ENCODE data around the gene TP53RK.

Gene TP53RK

GRCh38 chr20:46660487-46660886 is 28.8 kb downstream of the TP53RK start:
- no peak for DNase-seq (ENCODE audit: low spot score)

DNA sequence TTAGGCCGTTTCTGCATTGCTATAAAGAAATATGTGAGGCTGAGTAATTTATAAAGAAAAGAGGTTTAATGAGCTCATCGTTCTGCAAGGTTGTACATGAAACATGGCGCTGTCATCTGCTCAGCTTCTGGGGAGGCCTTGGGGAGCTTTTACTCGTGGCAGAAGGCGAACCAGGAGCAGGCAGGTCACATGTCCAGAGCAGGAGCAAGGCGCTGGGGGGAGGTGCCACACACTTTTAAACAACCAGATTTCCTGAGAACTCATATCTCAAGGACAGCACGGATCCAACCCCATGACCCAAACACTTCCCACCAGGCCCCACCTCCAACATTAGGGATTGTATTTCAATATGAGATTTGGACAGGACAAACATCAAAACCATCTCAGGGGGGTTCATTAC is 31.6 kb downstream of the TP53RK start:
- DNase-seq (ENCODE audit: low spot score): no peak

GRCh38 chr20:46657137-46657536 is 32.1 kb downstream of the TP53RK start:
- DNase-seq (ENCODE audit: low spot score): no peak

DNA sequence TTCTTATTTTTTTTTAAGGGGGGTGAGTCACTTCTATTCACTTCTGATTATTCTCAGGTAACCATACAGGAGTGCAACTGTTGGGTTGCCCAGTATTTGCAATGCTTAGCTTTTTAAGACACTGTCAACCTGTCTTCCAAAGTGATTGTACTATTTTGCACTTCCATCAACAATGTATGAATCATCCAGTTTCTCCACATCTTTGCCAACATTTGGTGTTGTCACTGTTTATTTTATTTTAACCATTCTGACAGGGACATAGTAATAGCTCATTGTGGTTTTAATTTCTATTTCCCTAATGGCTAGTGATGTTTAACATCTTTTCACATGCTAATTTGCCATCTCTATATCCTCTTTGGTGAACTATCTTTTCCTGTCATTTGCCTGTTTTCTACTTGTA is 36.5 kb downstream of the TP53RK start:
- no peak for DNase-seq (ENCODE audit: low spot score)

DNA sequence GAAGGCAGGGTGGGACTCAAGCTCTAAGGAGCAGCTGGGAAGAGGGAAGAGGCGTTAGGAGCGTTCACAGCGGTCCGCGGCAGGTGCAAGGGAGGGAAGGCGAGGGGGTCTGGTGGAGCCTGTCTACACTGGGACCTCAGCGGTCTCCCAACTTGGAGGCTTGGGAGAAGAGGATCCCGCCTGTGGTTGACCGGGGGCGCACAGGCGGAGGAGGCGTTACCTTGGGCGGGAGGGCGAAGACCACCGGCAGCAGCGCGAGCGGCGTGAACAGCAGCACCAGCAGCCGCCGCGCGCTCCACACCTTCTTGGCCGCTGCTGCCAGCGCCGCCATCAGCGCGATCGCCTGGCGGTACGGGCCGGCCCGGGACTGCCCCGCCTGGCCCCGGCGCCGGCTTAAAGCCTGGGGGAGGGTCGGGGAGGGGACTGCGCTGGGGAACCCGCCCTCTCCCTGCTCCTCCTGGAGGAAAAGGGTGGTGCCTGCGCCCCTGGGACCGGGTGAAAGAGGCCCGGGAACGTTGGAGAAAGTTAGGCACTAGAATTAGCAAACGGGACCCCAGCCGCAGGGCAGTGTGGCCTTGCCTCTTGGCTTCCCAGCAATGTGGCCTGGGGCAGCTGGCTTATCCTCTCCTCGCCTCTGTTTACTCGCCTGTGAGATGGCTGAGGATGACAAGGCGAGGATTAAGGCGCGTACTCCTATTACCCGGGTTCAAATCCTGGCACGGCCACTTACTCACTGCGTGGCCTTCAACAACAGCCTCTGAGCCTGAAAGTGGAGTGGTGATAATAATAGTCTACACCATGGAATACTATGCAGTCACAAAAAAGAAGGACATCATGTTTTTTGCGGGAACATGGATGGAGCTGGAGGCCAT is 37.9 kb downstream of the TP53RK start, which contains the start of gene SLC13A3:
TSS of gene SLC13A3 (minus strand) at position 369 of the 872 bp plus-strand sequence. CDS start at position 331, 38 bp downstream.
- no peak for DNase-seq (ENCODE audit: low spot score)

DNA sequence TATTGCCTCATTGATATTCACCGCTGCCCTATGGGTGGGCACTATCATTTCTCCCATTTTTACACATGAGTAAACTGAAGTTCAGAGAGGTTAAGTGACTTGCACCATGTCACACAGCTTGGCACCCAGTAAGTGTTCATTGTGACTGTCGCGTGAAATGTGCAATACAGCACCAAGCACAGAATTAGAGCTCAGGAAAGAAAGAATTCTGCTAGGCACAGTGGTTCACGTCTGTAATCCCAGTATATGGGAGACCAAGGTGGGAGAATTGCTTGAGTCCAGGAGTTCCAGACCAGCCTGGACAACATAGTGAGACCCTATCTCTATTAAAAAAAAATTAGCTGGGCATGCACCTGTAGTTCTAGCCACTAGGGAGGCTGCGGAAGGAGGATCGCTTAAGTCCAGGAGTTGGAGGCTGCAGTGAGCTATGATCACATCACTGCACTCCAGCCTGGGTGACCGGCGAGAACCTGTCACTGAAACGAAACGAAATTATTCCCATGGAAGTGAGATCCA is 38.6 kb downstream of the TP53RK start:
- no peak for DNase-seq (ENCODE audit: low spot score)

DNA sequence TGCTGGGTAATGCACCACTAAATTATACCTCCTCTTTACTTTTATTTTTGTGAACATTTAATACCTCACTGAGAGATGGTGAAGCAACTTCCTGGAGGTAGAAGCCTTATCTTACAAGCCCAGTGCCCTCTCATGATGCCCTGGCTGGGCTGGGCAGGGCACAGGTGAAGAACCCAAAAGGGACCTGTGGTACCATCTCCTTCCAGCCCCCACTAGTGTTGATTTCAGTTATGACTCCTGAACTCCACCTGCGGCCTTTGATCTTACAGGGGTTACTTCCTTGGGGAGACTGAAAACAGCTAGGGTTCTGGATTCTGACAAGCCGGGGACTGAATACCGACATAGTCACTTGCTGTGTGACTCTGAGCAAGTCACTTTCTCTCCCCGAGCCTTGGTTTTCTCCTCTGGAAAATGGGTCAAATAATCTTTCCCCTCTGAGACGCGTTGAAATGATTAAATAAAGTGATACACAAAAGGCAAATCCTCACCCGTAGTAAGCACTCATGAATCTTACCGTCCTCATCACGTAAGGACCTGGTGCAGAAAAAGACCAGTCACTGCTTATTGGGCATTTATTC is 39.2 kb downstream of the TP53RK start:
- DNase-seq (ENCODE audit: low spot score): no peak

- DNase-seq (ENCODE audit: low spot score): no peak
Observed at GRCh38 chr20:46649650-46649949, 39.6 kb downstream of the TP53RK start.

DNA sequence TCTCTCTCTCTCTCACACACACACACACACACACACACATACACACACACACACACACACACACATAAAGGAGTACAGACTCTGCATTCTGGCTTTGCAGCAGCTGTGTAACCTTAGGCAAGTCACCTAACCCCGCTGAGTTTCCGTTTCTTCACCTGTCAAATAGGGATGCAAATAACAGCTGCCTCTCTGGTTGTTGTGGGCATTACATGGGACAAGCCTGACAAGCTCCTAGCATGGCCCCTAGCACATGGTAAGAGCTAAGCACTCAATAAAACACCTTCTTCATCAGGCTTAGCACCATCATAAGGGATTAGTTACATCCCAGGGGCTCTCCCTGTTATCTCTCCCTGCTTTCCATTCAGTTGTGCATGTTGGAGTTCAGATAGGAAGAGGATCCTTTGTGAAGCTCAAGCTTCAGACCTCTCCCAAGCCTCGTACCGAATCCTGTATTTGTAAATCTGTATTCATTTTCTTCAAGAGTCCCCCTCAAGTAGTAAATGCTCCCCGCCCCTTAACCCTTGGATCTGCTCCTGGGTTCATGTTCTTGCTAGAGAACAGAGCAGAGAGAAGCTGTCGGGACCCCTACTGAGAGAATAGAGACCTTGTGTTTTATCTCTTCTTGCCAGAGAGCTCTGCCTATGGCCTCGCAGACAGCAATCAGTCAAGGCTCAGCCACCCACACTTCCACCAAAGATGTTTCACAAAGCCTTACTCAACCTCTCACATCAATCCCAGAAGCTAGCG is 40.2 kb downstream of the TP53RK start:
- no peak for DNase-seq (ENCODE audit: low spot score)

DNA sequence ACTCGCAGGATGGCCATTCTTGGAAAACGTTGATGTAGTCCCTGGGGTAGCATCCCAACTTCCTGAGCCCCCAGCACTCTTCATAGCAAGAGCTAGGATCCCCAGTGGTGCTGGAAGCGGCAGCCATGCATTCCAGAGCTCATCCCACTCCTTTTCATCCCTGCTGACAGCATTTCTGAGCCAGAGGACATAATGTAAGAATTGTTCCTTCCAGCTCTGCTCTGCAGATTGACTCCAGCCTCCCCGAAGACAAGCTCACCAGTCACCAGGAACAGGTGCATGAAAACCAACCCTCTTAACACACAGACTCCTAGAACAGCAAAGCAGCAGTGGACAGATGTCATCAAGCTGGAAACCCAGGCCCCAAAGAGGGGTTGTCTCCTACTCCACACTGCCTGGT is 41.8 kb downstream of the TP53RK start:
- no peak for DNase-seq (ENCODE audit: low spot score)

- DNase-seq (ENCODE audit: low spot score): no peak
Observed at GRCh38 chr20:46646659-46647380, 42.4 kb downstream of the TP53RK start.

GRCh38 chr20:46646122-46646521 is 43.1 kb downstream of the TP53RK start:
- no peak for DNase-seq (ENCODE audit: low spot score)

GRCh38 chr20:46644733-46645132 is 44.5 kb downstream of the TP53RK start:
- DNase-seq (ENCODE audit: low spot score): no peak

- no peak for DNase-seq (ENCODE audit: low spot score)
Observed at GRCh38 chr20:46644160-46644559, 45.1 kb downstream of the TP53RK start.

DNA sequence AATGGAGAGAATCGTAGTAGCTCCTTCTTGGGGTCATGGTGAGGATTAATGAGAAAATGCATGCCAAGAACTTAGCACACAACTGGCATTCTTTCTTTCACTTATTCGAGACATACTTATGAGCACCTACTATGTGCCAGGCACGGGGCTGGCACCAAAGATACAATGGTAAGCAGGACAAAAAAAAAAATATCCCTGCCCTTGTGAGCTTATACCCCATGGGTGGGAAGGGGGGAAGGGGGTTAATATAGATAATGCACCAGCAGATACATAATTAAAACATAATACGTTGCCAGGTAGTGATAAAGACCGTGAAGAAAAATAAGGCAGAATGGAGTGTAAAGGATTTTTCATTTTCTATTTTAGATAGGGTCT is 46.3 kb downstream of the TP53RK start:
- DNase-seq (ENCODE audit: low spot score): no peak

DNA sequence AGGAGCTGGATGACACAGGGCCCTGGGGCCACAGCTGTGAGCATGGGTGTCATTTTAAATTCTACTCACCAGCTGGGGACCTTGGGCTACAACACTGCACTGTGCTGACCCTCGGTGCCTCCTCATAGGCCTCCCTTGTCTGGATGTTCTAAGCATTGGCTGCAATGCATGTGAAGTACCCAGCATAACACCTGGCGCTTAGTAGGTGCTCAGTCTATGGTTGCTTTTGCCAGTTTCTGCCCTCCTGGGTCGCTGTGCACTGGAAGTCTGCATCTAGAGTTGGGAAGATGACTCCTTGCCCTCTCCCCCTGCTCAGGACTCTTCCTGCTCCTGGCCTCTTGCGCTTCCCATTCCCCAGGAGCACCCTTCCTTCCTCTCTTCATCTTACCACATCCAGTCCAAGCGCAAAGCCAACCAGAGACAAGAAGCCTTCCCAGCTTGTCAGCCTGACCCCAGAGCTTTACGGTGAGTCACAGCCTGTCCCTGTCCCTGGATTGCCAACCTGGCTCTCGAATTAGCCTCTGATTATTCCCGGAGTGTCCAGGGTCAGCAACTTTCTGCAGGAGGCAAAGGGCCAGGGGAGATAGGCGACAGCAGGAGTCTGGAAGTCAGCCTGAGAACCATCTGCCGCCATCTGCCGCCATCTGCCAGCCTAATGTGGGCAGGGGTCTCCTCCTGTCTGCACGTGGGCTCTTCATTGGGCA is 46.8 kb downstream of the TP53RK start:
- no peak for DNase-seq (ENCODE audit: low spot score)

DNA sequence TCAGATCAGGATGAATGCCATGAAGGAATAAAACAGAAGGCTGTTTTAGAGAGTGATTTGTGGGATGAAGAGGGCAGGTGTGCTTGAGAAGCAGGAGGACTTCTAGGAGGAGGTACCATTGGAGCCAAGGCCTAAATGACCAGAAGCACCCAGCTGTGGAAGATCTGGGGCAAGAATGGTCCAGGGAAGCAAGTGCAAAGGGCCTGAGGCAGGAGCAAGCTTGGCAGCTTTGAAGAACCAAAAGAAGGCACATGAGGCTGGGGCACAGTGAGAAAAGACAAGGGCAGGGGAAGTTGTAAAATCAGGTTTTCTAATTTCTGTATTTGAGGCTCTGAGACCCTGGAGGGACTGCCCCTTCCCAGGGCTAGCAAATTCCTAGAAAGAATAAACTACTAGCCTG is 47.8 kb downstream of the TP53RK start:
- no peak for DNase-seq (ENCODE audit: low spot score)

DNA sequence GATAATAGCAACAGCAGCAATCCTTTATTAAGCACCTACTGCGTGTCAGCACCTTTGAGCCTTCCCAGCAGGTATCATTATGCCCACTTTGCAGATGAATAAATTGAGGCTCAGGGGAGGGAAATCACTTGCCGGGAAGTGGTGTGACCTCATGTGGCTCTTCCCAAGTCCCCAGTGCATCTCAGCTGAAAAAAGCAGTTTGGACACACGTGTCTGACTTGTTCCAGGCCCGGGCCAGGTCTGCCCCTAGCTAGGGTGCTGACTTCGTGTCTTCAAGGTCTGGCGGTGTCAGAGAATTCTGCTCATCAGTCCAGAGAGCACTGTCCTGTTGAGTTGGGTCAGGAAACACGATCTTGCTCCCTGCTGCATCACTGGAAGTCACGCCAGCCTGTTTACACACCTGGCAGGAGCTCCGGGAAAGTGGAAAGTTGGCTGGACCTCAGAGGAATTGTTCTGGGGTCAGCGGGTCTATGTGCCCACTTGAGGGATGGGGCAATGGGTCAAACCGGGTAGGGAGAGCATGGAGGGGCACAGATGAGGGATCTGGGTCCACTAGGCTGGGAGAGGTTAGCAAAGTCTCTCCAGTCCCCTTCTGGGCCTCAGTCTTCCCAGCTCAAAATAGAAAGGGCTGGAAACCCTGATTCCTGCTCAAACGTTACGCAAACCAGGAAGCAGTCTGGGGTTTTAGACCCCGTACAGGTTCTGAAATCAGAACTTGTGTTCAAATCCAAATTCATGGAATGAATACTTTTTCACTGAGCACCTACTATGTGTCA is 48.5 kb downstream of the TP53RK start:
- no peak for DNase-seq (ENCODE audit: low spot score)

- no peak for DNase-seq (ENCODE audit: low spot score)
Observed at GRCh38 chr20:46640044-46640443, 49.2 kb downstream of the TP53RK start.

GRCh38 chr20:46639587-46639986 is 49.7 kb downstream of the TP53RK start:
- no peak for DNase-seq (ENCODE audit: low spot score)

DNA sequence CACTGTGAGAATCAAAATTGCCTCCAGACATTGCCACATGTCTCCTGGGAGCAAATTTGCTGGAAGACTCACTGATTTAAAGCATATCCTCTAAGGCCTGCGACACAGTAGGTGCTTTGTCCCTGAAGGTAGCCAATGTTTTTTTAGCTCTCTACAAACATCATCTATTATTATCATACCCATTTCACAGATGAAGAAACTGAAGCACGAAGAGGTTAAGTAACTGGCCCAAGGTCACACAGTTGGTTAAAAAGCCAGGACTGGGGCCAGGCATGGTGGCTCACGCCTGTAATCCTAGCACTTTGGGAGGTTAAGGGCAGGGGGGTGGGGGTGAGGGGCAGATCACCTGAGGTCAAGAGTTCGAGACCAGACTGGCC is 50.4 kb downstream of the TP53RK start:
- DNase-seq (ENCODE audit: low spot score): no peak
